H9 (cell line): ENCODE data around the gene TP53BP2. TPM values are rescaled to one million over a fixed set of nuclear protein-coding genes. Genes with fewer than 3 reads are reported as not detected.

Experiments
- DNase-seq: peaks from one replicate; pipeline ENCODE4 v3.0.0-alpha.2; 2017
- H2AFZ ChIP-seq: one replicate; pipeline ENCODE4 v1.6.1; 2013; ENCODE audit warnings: mild to moderate bottlenecking, low read length, control low read depth, moderate library complexity
- H2AK5ac ChIP-seq: 2 replicates; pipeline ENCODE4 v1.6.1; 2013; ENCODE audit warnings: low read length, control low read depth, mixed read lengths; ENCODE audit not compliant: insufficient read length
- H2BK120ac ChIP-seq: one replicate; pipeline ENCODE4 v1.6.1; 2013; ENCODE audit warnings: low read depth, mild to moderate bottlenecking, low read length, control low read depth, inconsistent platforms; ENCODE audit not compliant: poor library complexity, severe bottlenecking
- H2BK12ac ChIP-seq: 2 replicates; pipeline ENCODE4 v1.6.1; 2013; ENCODE audit warnings: low read length, control low read depth, mixed read lengths, low read depth; ENCODE audit not compliant: insufficient read length
- H2BK15ac ChIP-seq: 2 replicates; pipeline ENCODE4 v1.6.1; 2013; ENCODE audit warnings: low read depth, low read length, control low read depth
- H2BK20ac ChIP-seq: one replicate; pipeline ENCODE4 v1.6.1; 2013; ENCODE audit warnings: low read depth, mild to moderate bottlenecking, low read length, control low read depth, inconsistent platforms; ENCODE audit not compliant: poor library complexity, severe bottlenecking
- H2BK5ac ChIP-seq: 2 replicates; pipeline ENCODE4 v1.6.1; 2013; ENCODE audit warnings: low read length, control low read depth, mixed read lengths; ENCODE audit not compliant: insufficient read length
- H3K14ac ChIP-seq: 2 replicates; pipeline ENCODE4 v1.6.1; 2013; ENCODE audit warnings: low read length, control low read depth; ENCODE audit not compliant: insufficient read depth
- H3K18ac ChIP-seq: 2 replicates; pipeline ENCODE4 v1.6.1; 2013; ENCODE audit warnings: low read depth, mild to moderate bottlenecking, mixed read lengths, low read length, control low read depth; ENCODE audit not compliant: insufficient read length
- H3K23ac ChIP-seq: 2 replicates; pipeline ENCODE4 v1.6.1; 2013; ENCODE audit warnings: low read length, control low read depth, mixed read lengths, low read depth; ENCODE audit not compliant: insufficient read length
- H3K23me2 ChIP-seq: 2 replicates; pipeline ENCODE4 v1.6.1; 2013; ENCODE audit warnings: low read depth, mild to moderate bottlenecking, mixed read lengths, low read length, control low read depth; ENCODE audit not compliant: insufficient read length, poor library complexity, severe bottlenecking
- H3K27ac ChIP-seq: 2 replicates; pipeline ENCODE4 v1.5.1; 2013; ENCODE audit warnings: low read length, control low read depth, mixed read lengths, low read depth; ENCODE audit not compliant: insufficient read length
- H3K27me3 ChIP-seq: 2 replicates; pipeline ENCODE4 v1.6.1; 2013; ENCODE audit warnings: low read length, control low read depth, inconsistent platforms; ENCODE audit not compliant: insufficient read depth
- H3K4ac ChIP-seq: 2 replicates; pipeline ENCODE4 v1.6.1; 2013; ENCODE audit warnings: low read depth, mild to moderate bottlenecking, control low read depth, inconsistent platforms, low read length, moderate library complexity
- H3K4me1 ChIP-seq: 2 replicates; pipeline ENCODE4 v1.6.1; 2013; ENCODE audit warnings: low read length, control low read depth, inconsistent platforms; ENCODE audit not compliant: insufficient read depth
- H3K4me2 ChIP-seq: 2 replicates; pipeline ENCODE4 v1.6.1; 2013; ENCODE audit warnings: low read length, control low read depth, mixed read lengths; ENCODE audit not compliant: insufficient read length, insufficient read depth
- H3K56ac ChIP-seq: 2 replicates; pipeline ENCODE4 v1.6.1; 2013; ENCODE audit warnings: low read depth, mild to moderate bottlenecking, mixed read lengths, low read length, control low read depth; ENCODE audit not compliant: insufficient read length
- H3K79me1 ChIP-seq: 2 replicates; pipeline ENCODE4 v1.6.1; 2013; ENCODE audit warnings: low read depth, mild to moderate bottlenecking, moderate library complexity, low read length, control low read depth, inconsistent platforms; ENCODE audit not compliant: insufficient read depth, poor library complexity, severe bottlenecking
- H3K79me2 ChIP-seq: 2 replicates; pipeline ENCODE4 v1.6.1; 2013; ENCODE audit warnings: low read length, control low read depth, inconsistent platforms; ENCODE audit not compliant: insufficient read depth
- H3K9ac ChIP-seq: 2 replicates; pipeline ENCODE4 v1.6.1; 2013; ENCODE audit warnings: low read length, control low read depth, mixed read lengths; ENCODE audit not compliant: insufficient read length; ENCODE audit errors: extremely low read depth
- H3K9me3 ChIP-seq: one replicate; pipeline ENCODE4 v1.6.1; 2013; ENCODE audit warnings: low read depth, low read length, inconsistent platforms; ENCODE audit not compliant: control insufficient read depth
- H3T11ph ChIP-seq: one replicate; pipeline ENCODE4 v1.6.1; 2013; ENCODE audit warnings: mild to moderate bottlenecking, low read length, control low read depth, inconsistent platforms
- H4K20me1 ChIP-seq: one replicate; pipeline ENCODE4 v1.6.1; 2013; ENCODE audit not compliant: control insufficient read depth, insufficient read length, insufficient read depth
- H4K5ac ChIP-seq: 2 replicates; pipeline ENCODE4 v1.6.1; 2013; ENCODE audit warnings: low read depth, mild to moderate bottlenecking, mixed read lengths, low read length, control low read depth; ENCODE audit not compliant: insufficient read length
- H4K8ac ChIP-seq: replicated peaks from 2 replicates; pipeline ENCODE4 v1.6.1; 2013; ENCODE audit warnings: low read length, control low read depth, mixed read lengths, low read depth; ENCODE audit not compliant: insufficient read length
- H4K91ac ChIP-seq: 2 replicates; pipeline ENCODE4 v1.6.1; 2013; ENCODE audit warnings: low read depth, mild to moderate bottlenecking, moderate library complexity, mixed read lengths, low read length, control low read depth; ENCODE audit not compliant: insufficient read length
- H3K27ac Mint-ChIP-seq, 3 experiments: 2 replicates in 2 of 3; 3 replicates in 1 of 3; pipeline ENCODE4 v1.8.0; 2020 to 2021; ENCODE audit warnings: mixed read lengths in 3 of 3, mild to moderate bottlenecking in 1 of 3, moderate library complexity in 1 of 3
- H3K27me3 Mint-ChIP-seq: 2 replicates; pipeline ENCODE4 v1.8.0; 2021; ENCODE audit warnings: low read depth, mild to moderate bottlenecking, moderate library complexity, mixed read lengths
- H3K36me3 Mint-ChIP-seq, 3 experiments: 2 replicates in 2 of 3; 3 replicates in 1 of 3; pipeline ENCODE4 v1.8.0; 2020 to 2021; ENCODE audit warnings: low read depth in 3 of 3, mixed read lengths in 3 of 3; ENCODE audit not compliant: insufficient read depth in 1 of 3
- H3K4me1 Mint-ChIP-seq, 2 experiments: 2 replicates each; pipeline ENCODE4 v1.8.0; 2020; ENCODE audit warnings: mixed read lengths in 2 of 2
- H3K4me3 Mint-ChIP-seq, 2 experiments: 2 replicates in 1 of 2; 3 replicates in 1 of 2; pipeline ENCODE4 v1.8.0; 2020 to 2021; ENCODE audit warnings: mild to moderate bottlenecking in 2 of 2, mixed read lengths in 2 of 2, moderate library complexity in 1 of 2
- H3K9me3 Mint-ChIP-seq, 2 experiments: 2 replicates in 1 of 2; 3 replicates in 1 of 2; pipeline ENCODE4 v1.8.0; 2020; ENCODE audit warnings: mild to moderate bottlenecking in 2 of 2, mixed read lengths in 2 of 2, moderate library complexity in 1 of 2
- WGBS: extraction: QIAGEN DNeasy Blood & Tissue Kit; methylation state at CpG from one replicate; pipeline ENCODE4 v1.1.7; 2013; ENCODE audit warnings: missing lambda C conversion rate, low lambda C conversion rate, mixed read lengths; ENCODE audit not compliant: insufficient read length; ENCODE audit errors: extremely low coverage; 5-methylcytosine and 5-hydroxymethylcytosine counted together
- total RNA-seq: library from RNA; stranded (reverse); gene quantifications from 2 replicates; pipeline ENCODE4 v1.2.1, GENCODE V29; 2021
- TF ChIP-seq, protein P1 (sequence below): fragments of 200-600 bp; sonication (generic); conservative IDR thresholded peaks from 3 replicates; pipeline ENCODE4 v1.8.0; 2021; ENCODE audit warnings: antibody characterized with exemption, mild to moderate bottlenecking

The TP53BP2 gene
- total RNA-seq, 1 experiment from 2014 or later, result 49.7 TPM

DNA sequence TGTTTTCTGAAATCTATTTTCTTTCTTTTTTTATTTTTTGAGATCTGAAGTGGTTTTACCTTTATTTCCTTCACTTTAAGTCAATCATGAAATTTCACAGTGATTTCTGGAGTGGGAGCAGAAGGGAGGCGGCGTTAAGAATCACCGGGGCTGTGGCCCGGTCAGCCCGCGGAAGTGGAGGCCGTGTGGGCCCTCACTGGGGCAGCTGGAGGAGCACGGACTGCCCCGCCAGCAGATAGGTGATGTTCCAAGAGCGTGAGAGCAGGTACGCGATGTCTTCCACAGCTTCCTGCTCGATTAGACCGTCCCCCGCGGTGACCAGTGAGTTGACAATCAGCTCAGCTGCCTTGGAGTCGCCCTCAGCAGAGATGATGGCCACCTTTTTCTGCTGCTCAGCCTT lies 10.6 kb upstream of the TP53BP2 start:
- H2BK120ac ChIP-seq, result no peak overlapping the region
- H3K9ac ChIP-seq, result no peak overlapping the region
- WGBS, result no CpG with 5 or more reads among the region's 17 CpGs
- H2BK20ac ChIP-seq, result no peak overlapping the region
- H4K20me1 ChIP-seq, result no peaks in the 10 kb centered on the region
- H3K79me2 ChIP-seq, result no peaks in the 10 kb centered on the region
- no peak overlapping the region for H3K4ac ChIP-seq
- H3K27me3 ChIP-seq, result no peaks in the 10 kb centered on the region
- no peaks in the 10 kb centered on the region for H3K4me1 Mint-ChIP-seq
- H2BK15ac ChIP-seq, result no peak overlapping the region
- peaks cover 7% of the 10 kb centered on the region; the same call in 1 of the 2 replicates for H3K27me3 Mint-ChIP-seq
- H3K4me3 Mint-ChIP-seq, result no peak overlapping the region
- no peaks in the 10 kb centered on the region for H3K79me1 ChIP-seq
- no peak overlapping the region for H2AK5ac ChIP-seq
- DNase-seq, result no peak
- H2BK12ac ChIP-seq, result no peak overlapping the region
- H3T11ph ChIP-seq, result no peak overlapping the region
- H3K18ac ChIP-seq, result no peak overlapping the region
- TF ChIP-seq, protein P1, sequence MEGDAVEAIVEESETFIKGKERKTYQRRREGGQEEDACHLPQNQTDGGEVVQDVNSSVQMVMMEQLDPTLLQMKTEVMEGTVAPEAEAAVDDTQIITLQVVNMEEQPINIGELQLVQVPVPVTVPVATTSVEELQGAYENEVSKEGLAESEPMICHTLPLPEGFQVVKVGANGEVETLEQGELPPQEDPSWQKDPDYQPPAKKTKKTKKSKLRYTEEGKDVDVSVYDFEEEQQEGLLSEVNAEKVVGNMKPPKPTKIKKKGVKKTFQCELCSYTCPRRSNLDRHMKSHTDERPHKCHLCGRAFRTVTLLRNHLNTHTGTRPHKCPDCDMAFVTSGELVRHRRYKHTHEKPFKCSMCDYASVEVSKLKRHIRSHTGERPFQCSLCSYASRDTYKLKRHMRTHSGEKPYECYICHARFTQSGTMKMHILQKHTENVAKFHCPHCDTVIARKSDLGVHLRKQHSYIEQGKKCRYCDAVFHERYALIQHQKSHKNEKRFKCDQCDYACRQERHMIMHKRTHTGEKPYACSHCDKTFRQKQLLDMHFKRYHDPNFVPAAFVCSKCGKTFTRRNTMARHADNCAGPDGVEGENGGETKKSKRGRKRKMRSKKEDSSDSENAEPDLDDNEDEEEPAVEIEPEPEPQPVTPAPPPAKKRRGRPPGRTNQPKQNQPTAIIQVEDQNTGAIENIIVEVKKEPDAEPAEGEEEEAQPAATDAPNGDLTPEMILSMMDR, result no peak
- no peak overlapping the region for H3K27ac Mint-ChIP-seq
- H3K4me1 ChIP-seq, result no peaks in the 10 kb centered on the region
- H3K9me3 Mint-ChIP-seq, result no peaks in the 10 kb centered on the region
- H2AFZ ChIP-seq, result no peak overlapping the region
- no peak overlapping the region for H4K91ac ChIP-seq
- no peaks in the 10 kb centered on the region for H3K23me2 ChIP-seq
- no peak overlapping the region for H3K23ac ChIP-seq
- no peak overlapping the region for H3K14ac ChIP-seq
- H4K8ac ChIP-seq, result no peak overlapping the region
- no peak overlapping the region for H2BK5ac ChIP-seq
- no peak overlapping the region for H4K5ac ChIP-seq
- no peak overlapping the region for H3K4me2 ChIP-seq
- H3K56ac ChIP-seq, result no peak overlapping the region
- H3K36me3 Mint-ChIP-seq, result no peaks in the 10 kb centered on the region
- no peak overlapping the region for H3K27ac ChIP-seq
- no peaks in the 10 kb centered on the region for H3K9me3 ChIP-seq
